Measurements from ENCODE around the gene CLPTM1L.

The CLPTM1L gene

DNA sequence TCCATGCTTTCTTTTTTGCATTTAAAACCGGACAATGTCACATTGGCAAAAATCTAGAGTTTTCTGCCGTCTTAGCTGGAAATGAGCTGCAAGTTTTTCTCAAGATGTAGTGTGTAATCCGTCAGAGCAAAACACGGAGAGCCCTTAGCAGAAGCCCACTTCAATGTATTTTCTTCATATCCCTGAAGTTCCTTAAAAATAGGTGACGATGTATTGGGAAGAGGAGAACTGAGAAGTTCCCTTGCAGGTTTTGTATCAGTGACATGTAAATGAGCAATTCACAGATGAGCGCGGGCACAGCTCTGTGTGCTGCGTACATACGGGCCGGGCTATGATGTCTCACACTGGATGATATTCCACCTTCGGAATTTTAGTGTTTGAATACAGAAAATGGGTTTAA is 14.8 kb upstream of the CLPTM1L start:
- H3K4me3 ChIP-seq (ENCODE audit: low read depth, low read length), result no peak overlapping the region
- TF ChIP-seq, protein P1, sequence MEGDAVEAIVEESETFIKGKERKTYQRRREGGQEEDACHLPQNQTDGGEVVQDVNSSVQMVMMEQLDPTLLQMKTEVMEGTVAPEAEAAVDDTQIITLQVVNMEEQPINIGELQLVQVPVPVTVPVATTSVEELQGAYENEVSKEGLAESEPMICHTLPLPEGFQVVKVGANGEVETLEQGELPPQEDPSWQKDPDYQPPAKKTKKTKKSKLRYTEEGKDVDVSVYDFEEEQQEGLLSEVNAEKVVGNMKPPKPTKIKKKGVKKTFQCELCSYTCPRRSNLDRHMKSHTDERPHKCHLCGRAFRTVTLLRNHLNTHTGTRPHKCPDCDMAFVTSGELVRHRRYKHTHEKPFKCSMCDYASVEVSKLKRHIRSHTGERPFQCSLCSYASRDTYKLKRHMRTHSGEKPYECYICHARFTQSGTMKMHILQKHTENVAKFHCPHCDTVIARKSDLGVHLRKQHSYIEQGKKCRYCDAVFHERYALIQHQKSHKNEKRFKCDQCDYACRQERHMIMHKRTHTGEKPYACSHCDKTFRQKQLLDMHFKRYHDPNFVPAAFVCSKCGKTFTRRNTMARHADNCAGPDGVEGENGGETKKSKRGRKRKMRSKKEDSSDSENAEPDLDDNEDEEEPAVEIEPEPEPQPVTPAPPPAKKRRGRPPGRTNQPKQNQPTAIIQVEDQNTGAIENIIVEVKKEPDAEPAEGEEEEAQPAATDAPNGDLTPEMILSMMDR (IDR thresholded peaks at IDR 0.05; ENCODE audit: low read depth, low read length), result no peak

DNA sequence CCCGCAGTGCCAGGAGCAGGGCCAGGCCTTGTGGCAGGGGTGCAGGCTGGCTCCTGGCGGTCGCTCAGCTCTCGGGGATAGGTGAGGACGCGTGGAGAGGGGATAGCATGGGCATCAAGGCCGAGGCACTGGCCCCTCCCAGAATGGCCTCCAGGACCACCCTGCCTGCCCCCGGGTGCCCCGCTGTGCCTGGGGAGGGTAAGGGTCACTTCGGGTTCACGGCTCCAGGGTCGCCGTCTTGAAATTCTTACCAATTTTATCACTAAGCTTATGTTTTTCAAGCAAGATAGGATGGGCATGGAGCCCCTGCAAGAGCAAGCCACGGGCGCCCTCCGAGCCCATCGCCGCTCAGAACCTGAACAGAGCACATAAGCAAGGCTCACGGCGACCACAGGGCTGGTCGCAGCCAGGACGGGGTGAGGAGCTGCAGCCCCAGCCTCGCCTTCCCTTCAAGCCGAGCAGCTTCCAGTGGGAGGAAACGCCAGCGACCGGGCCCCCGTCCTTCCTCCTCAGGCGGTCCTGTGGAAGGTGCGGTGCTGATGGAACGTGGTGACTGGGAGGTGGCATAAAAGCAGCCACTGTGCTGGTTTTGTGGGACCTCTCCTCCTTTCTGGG is 14.2 kb upstream of the CLPTM1L start:
- no peak overlapping the region for H3K4me3 ChIP-seq (ENCODE audit: low read depth, low read length)
- TF ChIP-seq, protein P1 (IDR thresholded peaks at IDR 0.05; ENCODE audit: low read depth, low read length), result no peak

DNA sequence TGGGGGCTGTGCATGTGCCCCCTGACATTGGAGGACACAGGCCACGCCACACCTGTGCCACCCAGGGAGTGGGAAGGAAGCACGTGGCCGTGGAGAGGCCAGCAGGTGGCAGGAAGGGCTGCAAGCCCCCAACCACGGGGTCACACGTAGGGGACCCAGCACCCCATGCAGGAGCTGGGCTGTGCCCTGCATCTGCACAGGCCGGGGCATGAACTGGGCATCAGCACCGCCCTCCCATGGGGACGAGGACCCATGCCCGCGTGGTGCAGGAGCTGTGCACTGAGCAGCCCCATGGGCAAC is 13.8 kb upstream of the CLPTM1L start:
- no peak overlapping the region for H3K4me3 ChIP-seq (ENCODE audit: low read depth, low read length)
- TF ChIP-seq, protein P1 (IDR thresholded peaks at IDR 0.05; ENCODE audit: low read depth, low read length), result no peak

DNA sequence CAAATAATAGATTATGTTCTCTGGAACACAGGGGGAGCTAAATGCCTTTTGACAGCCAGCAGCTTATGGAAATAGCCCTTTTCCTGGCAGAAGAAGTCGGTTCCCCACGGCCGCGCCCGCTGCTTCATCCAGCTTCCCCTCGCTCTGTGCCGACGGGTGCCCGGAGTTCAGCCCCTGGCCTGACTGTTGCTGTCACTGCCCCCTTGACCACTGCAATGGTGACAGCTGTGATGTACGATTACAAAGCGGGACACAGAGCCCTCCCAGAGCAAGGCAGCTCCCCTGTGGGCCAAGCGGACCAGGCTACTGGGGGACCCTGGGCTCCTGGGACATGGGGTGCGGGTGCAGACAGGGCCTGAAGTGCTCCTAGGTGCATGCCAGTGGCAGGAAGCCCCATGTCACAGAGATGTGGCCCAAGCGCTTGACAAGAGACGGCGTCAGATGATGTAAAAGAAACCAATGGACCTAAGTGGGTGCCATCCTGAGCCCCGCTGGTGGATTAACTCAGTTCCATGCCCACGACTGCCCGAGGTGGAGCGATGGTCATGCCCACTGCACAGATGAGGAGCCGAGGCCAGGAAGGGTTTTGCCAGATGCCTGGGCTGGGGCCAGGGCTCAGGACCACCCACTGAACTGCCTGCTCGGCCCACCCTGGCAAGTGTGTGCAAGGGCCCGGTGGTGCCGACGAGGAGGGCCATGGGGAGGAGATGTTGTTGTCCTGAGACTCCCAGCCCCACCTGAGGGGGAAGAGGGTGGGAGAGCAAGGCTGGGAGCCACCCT is 13.2 kb upstream of the CLPTM1L start:
- TF ChIP-seq, protein P1 (IDR thresholded peaks at IDR 0.05; ENCODE audit: low read depth, low read length), result no peak
- H3K4me3 ChIP-seq (ENCODE audit: low read depth, low read length), result no peak overlapping the region

DNA sequence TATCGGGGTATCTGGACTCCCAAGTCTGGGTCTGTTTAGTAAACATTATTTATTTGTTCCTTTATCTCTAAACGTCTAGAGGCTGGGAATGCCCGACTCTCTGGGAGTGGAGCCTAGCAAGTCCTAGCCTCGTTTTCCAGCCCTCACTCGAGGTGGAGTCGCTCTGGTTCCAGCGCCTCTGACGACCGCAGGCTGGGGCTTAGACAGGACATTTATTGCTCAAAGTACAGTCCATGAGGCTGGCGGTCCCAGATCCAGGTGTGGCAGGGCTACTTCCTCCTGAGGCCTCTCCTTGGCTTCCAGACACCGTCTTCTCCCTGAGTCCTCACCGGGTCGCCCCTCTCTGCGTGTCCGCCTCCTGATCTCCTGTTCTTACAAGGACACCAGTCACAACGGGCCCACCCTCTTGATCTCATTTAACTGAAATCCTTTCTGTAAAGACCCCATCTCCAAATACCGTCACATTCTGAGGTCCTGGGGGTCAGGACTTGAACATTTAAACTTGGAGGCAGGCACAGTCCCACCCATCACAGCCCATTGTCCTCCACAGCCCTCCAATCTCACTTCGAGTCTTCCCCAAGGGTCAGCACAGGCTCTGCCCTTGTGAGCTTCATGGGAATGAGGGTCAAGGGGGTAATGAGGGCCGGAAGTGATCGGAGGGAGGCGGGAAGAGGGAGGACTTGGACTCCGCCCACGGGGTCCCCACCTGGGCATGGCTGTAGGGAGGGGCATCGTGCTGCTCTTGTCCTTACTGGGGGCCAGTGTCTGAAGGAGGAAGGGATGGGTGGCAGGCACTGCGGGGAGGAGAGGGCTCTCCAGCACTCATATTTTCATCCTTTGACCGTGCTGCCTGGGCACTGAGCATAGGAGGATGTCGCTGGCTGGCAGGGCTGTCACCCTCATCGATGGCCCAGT is 12.2 kb upstream of the CLPTM1L start:
- H3K4me3 ChIP-seq (ENCODE audit: low read depth, low read length), result no peak overlapping the region
- TF ChIP-seq, protein P1 (IDR thresholded peaks at IDR 0.05; ENCODE audit: low read depth, low read length), result no peak

DNA sequence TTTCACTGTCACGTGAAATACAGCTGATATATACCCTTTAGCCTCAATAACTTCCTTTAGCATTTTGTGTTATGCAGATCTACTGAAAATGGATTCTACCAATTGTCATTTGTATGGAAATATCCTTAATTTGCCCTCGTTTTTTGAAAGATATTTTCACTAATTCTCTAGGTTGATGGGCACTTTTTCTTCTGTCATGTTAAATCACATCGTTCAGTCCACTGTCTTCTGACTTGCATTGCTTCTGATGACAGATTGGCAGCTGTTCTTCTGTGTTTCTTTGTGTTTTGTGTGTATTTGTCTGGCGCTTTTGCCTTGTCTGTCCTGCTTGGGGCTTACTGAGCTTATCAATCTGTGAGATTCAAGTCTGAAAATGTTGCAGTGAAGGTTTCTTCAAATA is 9.7 kb upstream of the CLPTM1L start:
- TF ChIP-seq, protein P1 (IDR thresholded peaks at IDR 0.05; ENCODE audit: low read depth, low read length), result no peak
- H3K4me3 ChIP-seq (ENCODE audit: low read depth, low read length), result no peak overlapping the region

Data from WI38 (cell line).